Small intestine (tissue), 7 donors: Measurements from ENCODE around the gene KCNQ1OT1. TPM values are rescaled to one million over a fixed set of nuclear protein-coding genes. Genes with fewer than 3 reads are reported as not detected.

Source experiments
- DNase-seq, 2 donors: peaks; one replicate each; pipeline versions ENCODE4 v3.0.0 to v3.0.0-alpha.2; 2013
- FAIRE-seq: peaks from 2 replicates; lab custom pipeline; 2012; peaks lifted over from hg19 to GRCh38; lab: Jason Lieb, UNC
- H3K27ac ChIP-seq, 3 donors: one replicate each; pipeline ENCODE4 v1.5.1; 2013; ENCODE audit warnings: low read length in 2 of 3, mild to moderate bottlenecking in 2 of 3, control low read depth in 1 of 3, inconsistent platforms in 1 of 3, low read depth in 1 of 3, moderate library complexity in 1 of 3
- H3K27me3 ChIP-seq, 3 donors: one replicate each; pipeline ENCODE4 v1.6.1; 2013; ENCODE audit warnings: low read length in 3 of 3, inconsistent platforms in 1 of 3; ENCODE audit not compliant: control insufficient read depth in 3 of 3, insufficient read depth in 3 of 3
- H3K36me3 ChIP-seq, 3 donors: one replicate each; pipeline ENCODE4 v1.6.1; 2013; ENCODE audit warnings: low read length in 3 of 3, inconsistent platforms in 1 of 3, low read depth in 1 of 3, mild to moderate bottlenecking in 1 of 3, moderate library complexity in 1 of 3; ENCODE audit not compliant: control insufficient read depth in 3 of 3, insufficient read depth in 2 of 3
- H3K4me1 ChIP-seq, 3 donors: one replicate each; pipeline ENCODE4 v1.6.1; 2013; ENCODE audit warnings: low read length in 2 of 3, inconsistent platforms in 1 of 3, low read depth in 1 of 3, mild to moderate bottlenecking in 1 of 3, moderate library complexity in 1 of 3; ENCODE audit not compliant: control insufficient read depth in 3 of 3, insufficient read depth in 2 of 3
- H3K4me3 ChIP-seq, 3 donors: one replicate each; pipeline ENCODE4 v1.5.1; 2013; ENCODE audit warnings: low read length in 3 of 3, control low read depth in 1 of 3, inconsistent platforms in 1 of 3, low read depth in 1 of 3, mild to moderate bottlenecking in 1 of 3, moderate library complexity in 1 of 3
- H3K9me3 ChIP-seq, 2 donors: one replicate each; pipeline ENCODE4 v1.6.1; 2013; ENCODE audit warnings: low read depth in 1 of 2, low read length in 1 of 2; ENCODE audit not compliant: control insufficient read depth in 2 of 2, insufficient read depth in 1 of 2
- WGBS, 3 donors: extraction: QIAGEN DNeasy Blood & Tissue Kit; methylation state at CpG; one replicate each; pipeline ENCODE4 v1.1.7; 2013; 5-methylcytosine and 5-hydroxymethylcytosine counted together
- polyA plus RNA-seq, 4 donors: library from polyadenylated mRNA; stranded (reverse) in 3 of 4; unstranded in 1 of 4; fragments of 200-250 nt in 3 of 4; fragments of 120-200 nt in 1 of 4; gene quantifications; one replicate each; pipeline versions ENCODE4 v1.2.1 to v1.2.3, GENCODE V29; 2013
- donor health status: healthy with polysubstance abuse.
- donor health status: control.
- donor health status: control.
- donor health status: Bipolar disorder and iron deficiency.
- donor health status: healthy.

Gene KCNQ1OT1
- polyA plus RNA-seq, 4 donors: under 0.01 to 2.3 (median 0.11) TPM

- Histone ChIP-seq H3K27ac (no peak overlapping the region), H3K9me3 (peaks cover 0 to 73% of the 10 kb centered on the region in 2 donors)
- 77 to 82% (median 78%) methylated on average over 1 of the region's 1 CpG for WGBS, 3 donors
These were observed 42.9 kb downstream of the KCNQ1OT1 start for GRCh38 chr11:2656859-2657258.

GRCh38 chr11:2655834-2656622 is 43.8 kb downstream of the KCNQ1OT1 start:
- 62 to 68% (median 65%) methylated on average over 6 of the region's 6 CpGs for WGBS, 3 donors
- no peak for FAIRE-seq
- Histone ChIP-seq H3K36me3 (peaks cover 0 to 17% (median 0%) of the 10 kb centered on the region in 3 donors), H3K27me3 (no peaks in the 10 kb centered on the region), H3K4me1 (no peaks in the 10 kb centered on the region), H3K9me3 (peaks cover 0 to 73% of the 10 kb centered on the region in 2 donors), H3K27ac (no peak overlapping the region), H3K4me3 (no peak overlapping the region)
- no peak for DNase-seq

More at GRCh38 chr11:2656859-2657258, 42.9 kb downstream of the KCNQ1OT1 start:
- no peaks in the 10 kb centered on the region for H3K27me3 ChIP-seq
- no peaks in the 10 kb centered on the region for H3K4me1 ChIP-seq
- FAIRE-seq (no peak), DNase-seq (no peak)
- H3K4me3 ChIP-seq: no peak overlapping the region
- H3K36me3 ChIP-seq: peaks cover 0 to 22% (median 0%) of the 10 kb centered on the region in 3 donors

GRCh38 chr11:2655016-2655719 is 44.6 kb downstream of the KCNQ1OT1 start:
- Histone ChIP-seq H3K4me1 (no peaks in the 10 kb centered on the region), H3K4me3 (no peak overlapping the region), H3K27ac (no peak overlapping the region), H3K27me3 (no peaks in the 10 kb centered on the region), H3K9me3 (peaks cover 0 to 74% of the 10 kb centered on the region in 2 donors), H3K36me3 (peaks cover 0 to 17% (median 0%) of the 10 kb centered on the region in 3 donors)
- FAIRE-seq (no peak), DNase-seq (no peak)
- WGBS, 3 donors: 85 to 91% (median 86%) methylated on average over 6 of the region's 6 CpGs

GRCh38 chr11:2653930-2654739 is 45.7 kb downstream of the KCNQ1OT1 start:
- WGBS, 3 donors: 89 to 94% (median 92%) methylated on average over 16 of the region's 16 CpGs
- H3K4me3 ChIP-seq: no peak overlapping the region
- H3K27ac ChIP-seq: no peak overlapping the region
- H3K4me1 ChIP-seq: no peaks in the 10 kb centered on the region
- H3K27me3 ChIP-seq: no peaks in the 10 kb centered on the region
- peaks cover 0 to 76% of the 10 kb centered on the region in 2 donors for H3K9me3 ChIP-seq
- no peak for FAIRE-seq
- peaks cover 0 to 17% (median 0%) of the 10 kb centered on the region in 3 donors for H3K36me3 ChIP-seq
- no peak for DNase-seq

GRCh38 chr11:2653198-2653551 is 46.6 kb downstream of the KCNQ1OT1 start:
- H3K9me3 ChIP-seq: peaks cover 0 to 67% of the 10 kb centered on the region in 2 donors
- DNase-seq (no peak), FAIRE-seq (no peak)
- WGBS, 3 donors: 79 to 100% (median 86%) methylated on average over 1 of the region's 1 CpG
- H3K4me1 ChIP-seq: no peaks in the 10 kb centered on the region
- no peak overlapping the region for H3K27ac ChIP-seq
- no peaks in the 10 kb centered on the region for H3K27me3 ChIP-seq
- H3K4me3 ChIP-seq: no peak overlapping the region
- peaks cover 0 to 17% (median 0%) of the 10 kb centered on the region in 3 donors for H3K36me3 ChIP-seq

GRCh38 chr11:2652333-2653197 is 47.2 kb downstream of the KCNQ1OT1 start:
- Histone ChIP-seq H3K4me3 (no peak overlapping the region), H3K36me3 (peaks cover 0 to 17% (median 0%) of the 10 kb centered on the region in 3 donors), H3K4me1 (no peaks in the 10 kb centered on the region), H3K27me3 (no peaks in the 10 kb centered on the region), H3K9me3 (peaks cover 0 to 67% of the 10 kb centered on the region in 2 donors), H3K27ac (no peak overlapping the region)
- FAIRE-seq (no peak), DNase-seq (no peak)
- 80 to 89% (median 88%) methylated on average over 11 of the region's 11 CpGs for WGBS, 3 donors

GRCh38 chr11:2651826-2652271 is 47.9 kb downstream of the KCNQ1OT1 start:
- no peak for FAIRE-seq

More at GRCh38 chr11:2651826-2652271, 47.9 kb downstream of the KCNQ1OT1 start:
- no peaks in the 10 kb centered on the region for H3K4me1 ChIP-seq
- no peak overlapping the region for H3K4me3 ChIP-seq
- 80 to 95% (median 92%) methylated on average over 7 of the region's 7 CpGs for WGBS, 3 donors
- H3K27ac ChIP-seq: no peak overlapping the region
- DNase-seq: no peak
- no peaks in the 10 kb centered on the region for H3K27me3 ChIP-seq
- H3K9me3 ChIP-seq: peaks cover 0 to 67% of the 10 kb centered on the region in 2 donors
- H3K36me3 ChIP-seq: peaks cover 0 to 17% (median 0%) of the 10 kb centered on the region in 3 donors
